GM18499 (cell line): ENCODE data around the gene ADK.

Experiments
- ATAC-seq: cut with Tn5 transposase; IDR thresholded peaks from one replicate; pipeline ENCODE4 v1.9.1; 2021; ENCODE audit warnings: moderate number of reproducible peaks; ENCODE audit not compliant: insufficient read depth, unreplicated experiment

Gene ADK

DNA sequence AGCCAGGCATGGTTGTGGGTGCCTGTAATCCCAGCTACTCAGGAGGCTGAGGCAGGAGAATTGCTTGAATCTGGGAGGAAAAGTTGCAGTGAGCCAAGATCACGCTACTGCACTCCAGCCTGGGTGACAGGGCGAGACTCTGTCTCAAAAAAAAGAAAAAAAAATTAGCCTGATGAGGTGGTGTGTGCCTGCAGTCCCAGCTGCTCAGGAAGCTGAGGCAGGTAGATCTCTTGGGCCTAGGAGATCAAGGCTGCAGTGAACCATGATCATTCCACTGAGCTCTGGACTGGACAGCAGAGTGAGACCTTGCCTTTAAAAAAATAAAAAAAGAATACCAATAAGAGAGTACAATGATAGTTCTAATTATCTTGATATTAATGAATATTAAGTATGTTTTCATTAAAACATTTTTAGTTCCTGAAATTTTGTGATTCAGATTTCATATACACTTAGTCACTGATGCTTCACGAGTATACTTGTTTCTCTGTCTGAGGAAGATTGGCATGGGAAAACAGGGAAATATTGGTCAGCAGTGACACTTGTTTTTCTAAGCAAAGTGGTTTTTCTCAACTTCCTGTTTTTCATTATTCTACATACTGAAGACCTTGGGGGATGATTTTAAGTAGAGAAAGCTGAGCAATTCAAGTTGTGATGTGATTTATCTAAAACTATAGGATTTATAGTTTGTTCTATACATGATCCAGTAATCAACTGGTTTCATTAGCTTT lies 76.8 kb downstream of the ADK start:
- no peak for ATAC-seq

- ATAC-seq: no peak
Observed at GRCh38 chr10:74231375-74231774, 80.4 kb downstream of the ADK start.

- ATAC-seq: no peak
Observed at GRCh38 chr10:74233281-74233680, 82.3 kb downstream of the ADK start.

- no peak for ATAC-seq
Observed at GRCh38 chr10:74234569-74234968, 83.5 kb downstream of the ADK start.

GRCh38 chr10:74238031-74238431 lies 87.0 kb downstream of the ADK start:
- ATAC-seq: no peak

DNA sequence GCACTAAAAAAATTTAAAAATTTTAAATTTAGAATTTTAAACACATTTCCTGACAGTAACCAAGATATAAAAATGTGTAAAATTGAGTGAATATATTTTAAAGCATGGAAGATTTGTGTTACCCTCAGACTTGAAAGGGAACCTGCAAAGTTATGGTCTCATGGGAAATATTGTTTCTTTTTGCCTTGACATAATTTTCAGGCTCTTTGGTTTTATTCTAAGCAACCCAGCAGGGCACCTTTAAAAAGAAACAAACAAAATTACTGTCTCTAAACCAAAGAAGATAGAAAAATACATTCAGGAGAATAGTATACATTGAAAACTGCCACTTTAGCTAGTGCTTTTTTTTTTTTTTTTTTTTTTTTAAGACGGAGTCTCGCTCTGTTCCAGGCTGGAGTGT lies 87.5 kb downstream of the ADK start:
- no peak for ATAC-seq

DNA sequence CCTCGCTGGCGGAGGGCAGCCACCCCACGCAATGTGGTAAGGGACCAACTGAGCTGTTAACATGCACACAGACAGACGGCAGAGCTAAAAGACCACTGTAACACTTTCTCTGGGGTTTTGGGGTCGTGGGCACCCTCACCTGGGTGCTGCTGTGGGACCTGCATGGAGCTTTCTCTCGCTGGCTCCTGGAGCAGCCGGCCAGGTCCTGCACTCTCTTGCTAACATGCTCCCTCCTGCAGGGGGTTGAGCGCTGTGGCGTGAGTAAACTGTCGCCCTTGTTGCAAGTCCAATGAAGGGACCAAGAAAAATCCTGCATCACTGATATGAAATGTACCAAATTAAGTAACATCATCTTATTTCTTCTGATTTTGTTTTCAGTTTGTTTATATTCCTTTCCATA lies 92.0 kb downstream of the ADK start:
- ATAC-seq: no peak

GRCh38 chr10:74244097-74244685 lies 93.2 kb downstream of the ADK start:
- no peak for ATAC-seq

DNA sequence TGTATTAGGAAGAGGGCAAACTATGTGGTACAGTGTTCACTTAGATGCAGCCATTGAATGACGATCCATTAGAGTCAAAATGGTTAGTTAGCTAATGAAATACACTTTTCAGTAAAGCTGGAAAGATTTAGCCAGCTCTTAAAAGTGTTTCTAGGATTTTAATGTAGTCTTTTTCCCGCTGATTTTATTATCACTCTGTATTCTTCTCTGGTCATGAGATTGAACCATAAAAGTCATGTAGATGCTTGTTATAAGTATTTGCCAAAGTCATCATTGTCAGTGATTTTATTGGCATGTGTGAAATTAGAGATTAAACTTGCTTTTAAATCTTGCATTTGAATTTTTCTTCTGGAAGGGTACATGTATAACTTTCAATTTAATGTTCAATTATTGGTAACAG lies 93.8 kb downstream of the ADK start:
- no peak for ATAC-seq

GRCh38 chr10:74246495-74246894 lies 95.5 kb downstream of the ADK start:
- no peak for ATAC-seq

- ATAC-seq: no peak
Observed at GRCh38 chr10:74249865-74250264, 98.8 kb downstream of the ADK start.

DNA sequence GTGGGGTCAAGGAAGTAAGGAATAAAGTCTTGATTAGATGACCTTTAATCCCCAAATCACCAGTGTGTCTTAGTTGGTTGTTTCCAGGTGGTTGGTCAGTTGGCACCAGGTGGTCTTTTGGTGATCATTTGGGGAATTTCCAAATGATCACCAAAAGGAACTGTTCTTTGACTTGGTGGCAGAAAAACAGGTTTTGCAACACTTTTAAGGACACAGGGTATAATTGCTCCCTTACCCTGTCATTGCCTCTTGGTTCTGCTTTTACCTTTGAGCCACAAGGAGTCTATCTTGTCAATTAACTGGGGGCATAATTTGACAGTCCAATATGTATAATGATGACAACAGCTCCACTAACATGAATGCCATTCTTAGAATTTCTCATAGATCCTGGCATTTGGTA lies 104.2 kb downstream of the ADK start:
- no peak for ATAC-seq

DNA sequence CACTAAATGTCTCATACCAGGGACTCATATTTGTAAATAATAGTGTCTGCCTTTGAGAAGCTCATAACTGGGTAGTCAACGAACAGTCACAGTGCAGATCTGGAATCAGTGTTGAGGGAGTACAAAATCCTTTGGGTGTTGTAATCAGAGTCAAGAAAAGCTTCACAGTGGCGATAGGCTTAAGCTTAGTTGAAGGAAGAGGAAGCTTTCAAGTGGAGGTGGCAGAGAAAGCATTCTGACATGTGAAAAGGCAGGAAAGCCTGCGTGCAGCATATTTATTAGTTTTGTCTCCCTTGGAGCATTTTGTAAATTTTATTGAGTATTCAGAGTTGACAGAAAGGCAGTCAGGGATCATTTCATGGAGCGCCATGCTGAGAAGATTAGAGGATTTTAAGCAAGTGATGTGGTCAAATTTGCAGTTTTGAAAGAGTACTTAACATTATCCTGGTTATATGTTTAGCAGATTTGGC lies 104.9 kb downstream of the ADK start:
- ATAC-seq: no peak

GRCh38 chr10:74262856-74263255 lies 111.8 kb downstream of the ADK start:
- ATAC-seq: no peak

DNA sequence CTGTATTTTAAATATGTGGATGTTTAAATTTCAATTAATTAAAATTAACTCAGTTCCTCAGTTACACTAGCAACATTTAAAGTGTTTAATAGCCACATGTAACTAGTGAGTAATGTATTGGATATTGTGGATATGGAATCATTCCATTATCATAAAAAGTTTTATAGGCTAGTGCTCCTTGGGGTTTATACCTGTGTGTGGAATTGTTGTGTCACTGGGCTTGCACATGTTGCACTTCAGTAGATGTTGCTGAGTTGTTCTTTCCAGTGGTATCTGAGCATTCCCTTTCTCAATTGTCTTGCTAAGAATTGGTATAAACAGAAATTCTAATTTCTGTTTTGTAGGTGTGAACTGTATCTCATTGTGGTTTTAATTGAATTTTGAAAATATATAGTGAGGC lies 113.0 kb downstream of the ADK start:
- no peak for ATAC-seq

- ATAC-seq: no peak
Observed at GRCh38 chr10:74272288-74272687, 121.3 kb downstream of the ADK start.

DNA sequence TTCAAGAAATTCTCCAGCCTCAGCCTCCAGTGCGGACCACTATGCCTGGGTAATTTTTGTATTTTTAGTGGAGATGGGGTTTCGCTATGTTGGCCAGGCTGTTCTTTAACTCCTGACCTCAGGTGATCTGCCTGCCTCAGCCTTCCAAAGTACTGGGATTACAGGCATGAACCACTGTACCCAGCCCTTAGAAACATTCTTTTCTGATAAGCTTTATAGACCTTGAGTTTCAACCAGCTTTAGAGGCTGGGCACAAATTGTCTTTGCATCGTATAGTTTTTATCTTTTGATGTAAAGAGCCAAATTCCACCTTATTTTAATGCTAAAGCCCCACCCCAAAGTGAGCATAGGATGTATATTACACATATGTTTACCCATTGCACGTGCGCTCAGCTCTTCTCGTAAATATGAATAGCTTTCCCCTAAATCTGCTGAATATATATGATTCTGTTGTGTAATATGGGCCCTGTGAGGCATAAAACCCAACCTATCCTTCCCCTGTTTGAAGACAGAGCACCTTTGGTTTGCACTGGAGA lies 124.8 kb downstream of the ADK start:
- no peak for ATAC-seq

GRCh38 chr10:74276416-74276815 lies 125.4 kb downstream of the ADK start:
- ATAC-seq: no peak

DNA sequence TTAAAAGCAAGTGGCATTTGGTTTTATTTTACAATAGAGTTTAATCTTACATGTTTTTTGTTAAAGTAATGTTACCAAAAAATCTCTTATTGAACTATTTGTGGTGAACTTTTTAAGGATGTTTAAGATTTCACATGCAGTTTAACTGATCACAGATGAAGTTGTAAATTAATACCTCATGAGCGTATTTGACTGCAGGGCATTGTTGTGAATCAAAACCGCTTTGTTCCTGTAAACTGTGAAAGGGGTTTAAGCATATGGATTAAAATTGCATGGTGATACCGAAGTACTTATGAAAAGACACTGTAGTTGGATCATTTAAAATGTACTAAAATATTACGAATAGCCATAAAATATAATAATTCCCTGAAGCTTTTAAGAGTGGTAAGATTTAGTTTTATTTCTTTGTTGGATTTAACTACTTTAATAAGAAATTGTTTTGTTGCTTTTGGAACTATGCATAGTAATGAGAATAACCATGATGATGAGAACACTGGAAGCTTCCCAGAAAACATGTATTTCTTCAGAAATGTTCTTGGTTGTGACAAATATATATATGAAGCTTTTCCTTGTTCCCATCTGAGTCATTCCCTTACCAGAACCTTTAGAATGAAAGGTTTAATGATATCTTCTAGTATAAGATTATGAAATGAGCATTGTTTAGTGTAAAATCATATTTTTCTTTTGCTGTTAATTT lies 131.3 kb downstream of the ADK start:
- no peak for ATAC-seq

- ATAC-seq: no peak
Observed at GRCh38 chr10:74282848-74283210, 131.8 kb downstream of the ADK start.

- ATAC-seq: no peak
Observed at GRCh38 chr10:74289188-74289587, 138.2 kb downstream of the ADK start.
